Activated gamma-delta T cell treated with Interleukin-2 at 50 U/mL for 16 hours (primary cell): ENCODE data around the gene MORN1.

Experiments used
- DNase-seq: peaks from one replicate; pipeline ENCODE4 v3.0.0-alpha.2; 2020

The MORN1 gene

DNA sequence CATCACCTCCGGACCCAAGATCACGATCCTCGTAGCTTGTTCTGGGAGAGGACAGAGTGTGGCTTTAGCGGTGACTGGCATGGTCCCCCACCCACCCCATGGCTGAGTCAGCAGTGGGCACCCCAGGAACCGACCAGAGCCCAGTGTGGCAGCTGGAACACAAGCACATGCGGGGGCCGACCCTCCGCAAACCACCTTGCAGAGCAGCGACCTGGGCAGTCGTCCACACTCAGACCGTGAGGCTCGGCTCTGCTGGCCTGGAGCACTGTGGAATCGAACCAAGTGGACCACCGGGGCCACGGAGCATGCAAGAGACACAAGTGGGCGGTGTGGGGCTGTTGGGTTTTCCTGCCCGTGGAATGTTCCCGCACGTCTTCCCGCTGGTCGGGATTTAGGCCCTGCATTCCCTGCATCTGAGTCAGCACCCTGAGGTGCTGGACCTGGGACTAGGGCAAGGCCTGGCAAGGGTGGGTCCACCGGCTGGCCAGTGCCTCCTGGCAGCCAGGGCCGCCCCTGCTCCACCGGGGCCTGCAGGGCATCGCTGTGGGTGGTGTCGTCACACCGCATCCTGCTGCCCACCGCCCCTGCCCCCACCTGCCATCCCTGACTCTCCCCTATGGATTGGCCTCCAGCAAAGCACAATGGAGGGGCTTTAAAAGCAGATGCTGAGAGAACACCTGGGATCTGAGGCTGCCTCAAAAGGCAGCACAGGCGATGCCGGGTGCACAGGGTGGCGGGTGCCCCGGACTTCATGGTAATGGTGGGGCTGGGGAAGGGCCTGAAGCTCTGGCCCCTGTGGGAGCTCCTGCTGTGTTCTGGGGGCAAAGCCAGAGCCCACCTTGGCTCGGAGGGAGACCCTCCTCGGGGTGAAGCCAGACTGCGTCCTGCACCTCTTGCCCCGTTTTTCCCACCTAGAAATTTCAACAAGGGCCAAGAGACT, 18.5 kb downstream of the MORN1 start:
- DNase-seq = no peak

DNA sequence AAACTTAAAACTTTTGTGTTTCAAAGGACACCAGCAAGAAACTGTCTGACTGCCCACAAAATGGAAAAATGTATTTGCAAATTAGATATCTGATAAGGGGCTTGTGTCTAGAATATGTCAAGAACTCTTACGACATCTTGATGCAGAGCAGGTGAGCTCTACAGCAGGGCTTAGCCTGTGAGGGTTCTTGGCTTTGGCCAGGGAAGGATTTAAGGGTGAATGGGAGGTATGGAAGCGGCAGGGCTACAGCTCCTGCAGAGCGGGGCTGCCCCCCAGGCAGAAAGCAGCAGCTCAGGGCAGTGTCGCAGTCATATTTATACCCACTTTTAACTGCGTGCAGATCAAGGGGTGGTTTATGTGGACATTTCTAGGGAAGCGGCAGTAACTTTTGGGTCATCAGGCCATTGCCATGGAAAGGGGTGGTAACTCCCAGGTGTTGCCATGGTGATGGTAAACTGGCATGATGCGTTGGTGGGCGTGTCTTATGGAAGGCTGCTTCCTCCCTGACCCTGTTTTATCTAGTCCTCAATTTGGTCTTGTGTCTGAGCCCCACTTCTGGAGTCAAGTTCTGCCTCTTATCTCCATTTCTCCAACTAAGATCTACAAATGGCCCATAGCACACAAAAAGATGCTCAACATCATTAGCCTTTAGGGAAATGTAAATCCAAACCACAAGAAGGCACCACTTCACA, 23.2 kb downstream of the MORN1 start:
- no peak for DNase-seq

DNA sequence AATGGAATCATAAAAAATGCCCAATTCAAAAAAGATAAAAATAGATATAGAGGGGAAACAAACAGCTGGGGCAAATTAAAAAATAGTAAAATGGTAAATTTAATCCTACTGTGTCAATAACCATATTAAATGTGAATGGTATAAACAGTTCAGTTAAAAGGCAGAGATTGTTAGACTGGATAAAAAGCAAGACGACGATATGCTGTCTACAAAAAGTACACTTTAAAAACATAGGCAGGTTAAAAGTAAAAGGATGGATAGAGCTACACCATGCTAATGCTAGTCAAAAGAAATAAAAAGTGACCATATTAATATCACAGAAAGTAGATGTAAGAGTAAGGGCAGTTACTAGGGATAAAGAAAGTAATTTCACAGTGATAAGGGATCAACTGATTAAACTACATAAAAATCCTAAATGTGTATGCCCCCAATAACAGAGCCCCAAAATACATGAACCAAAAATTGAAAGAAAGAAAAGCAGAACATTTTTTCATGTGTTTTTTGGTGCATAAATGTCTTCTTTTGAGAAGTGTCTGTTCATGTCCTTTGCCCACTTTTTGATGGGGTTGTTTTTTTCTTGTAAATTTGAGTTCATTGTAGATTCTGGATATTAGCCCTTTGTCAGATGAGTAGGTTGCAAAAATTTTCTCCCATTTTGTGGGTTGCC, 27.4 kb downstream of the MORN1 start:
- DNase-seq = no peak

- no peak for DNase-seq
Measured at GRCh38 chr1:2360588-2361364, 30.6 kb downstream of the MORN1 start.

- DNase-seq = no peak
Measured at GRCh38 chr1:2358651-2359640, 32.4 kb downstream of the MORN1 start.

DNA sequence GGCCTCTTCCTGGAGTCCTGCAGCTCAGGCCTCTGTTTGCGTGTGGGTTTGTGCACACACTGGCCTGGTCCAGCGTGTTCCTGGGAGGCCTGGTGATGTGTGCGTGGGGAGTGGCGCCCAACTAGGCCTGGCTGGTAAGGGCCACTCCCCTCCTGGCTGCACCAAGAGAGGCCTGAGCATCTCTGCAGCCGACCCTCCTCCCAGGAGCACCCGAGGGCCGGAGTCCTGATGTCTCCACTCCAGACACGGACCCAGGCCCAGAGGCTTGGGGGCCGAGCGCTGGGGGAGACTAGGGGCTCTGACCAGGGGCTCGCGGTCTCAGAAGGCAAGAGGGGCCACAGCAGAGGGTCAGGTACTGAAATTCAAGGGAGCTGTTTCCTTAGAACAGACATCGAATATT, 33.3 kb downstream of the MORN1 start:
- no peak for DNase-seq

GRCh38 chr1:2356911-2357845, 34.2 kb downstream of the MORN1 start:
- no peak for DNase-seq

GRCh38 chr1:2356401-2356800, 35.0 kb downstream of the MORN1 start:
- no peak for DNase-seq

GRCh38 chr1:2355373-2356261, 35.7 kb downstream of the MORN1 start:
- no peak for DNase-seq

DNA sequence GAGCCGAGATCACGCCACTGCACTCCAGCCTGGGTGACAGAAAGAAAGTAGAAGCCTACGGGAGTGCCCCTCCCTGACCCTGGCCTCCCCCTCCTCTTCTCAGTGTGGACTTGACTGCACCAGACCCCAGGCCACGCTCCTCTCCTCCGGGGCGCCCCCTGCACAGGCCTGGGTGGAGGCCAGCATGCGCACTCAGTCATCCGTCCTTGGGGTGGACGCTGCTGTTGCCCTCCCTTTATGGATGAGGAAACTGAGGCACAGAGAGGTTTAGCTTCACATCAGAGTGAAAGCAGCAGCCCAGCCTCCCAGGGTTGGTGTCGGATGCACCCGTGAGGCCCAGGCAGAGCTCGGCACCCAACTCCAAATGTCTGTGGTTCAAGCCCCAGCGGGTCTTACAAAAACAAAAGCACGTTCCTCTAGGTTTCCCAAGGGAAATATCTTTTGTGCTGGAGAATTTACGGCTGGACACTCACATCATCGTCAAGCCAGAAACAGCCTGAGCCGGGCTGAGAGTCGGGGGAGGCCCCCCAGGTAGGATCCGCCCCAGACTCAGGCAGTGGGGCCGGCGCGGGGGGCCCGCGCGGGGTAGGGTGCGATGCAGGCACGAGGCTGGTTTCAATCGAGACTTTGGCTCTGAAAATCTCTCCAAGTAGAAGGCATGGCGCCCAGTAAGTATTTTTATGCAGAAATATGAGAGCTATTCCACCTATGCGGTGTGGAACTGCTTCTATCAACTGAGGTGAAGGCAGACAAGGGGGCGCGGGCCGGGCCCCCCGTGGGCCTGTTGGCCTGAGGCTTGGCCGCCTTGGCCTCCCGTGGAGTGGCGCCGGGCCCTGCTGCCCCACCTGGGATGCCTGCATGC, 36.6 kb downstream of the MORN1 start:
- DNase-seq = no peak

DNA sequence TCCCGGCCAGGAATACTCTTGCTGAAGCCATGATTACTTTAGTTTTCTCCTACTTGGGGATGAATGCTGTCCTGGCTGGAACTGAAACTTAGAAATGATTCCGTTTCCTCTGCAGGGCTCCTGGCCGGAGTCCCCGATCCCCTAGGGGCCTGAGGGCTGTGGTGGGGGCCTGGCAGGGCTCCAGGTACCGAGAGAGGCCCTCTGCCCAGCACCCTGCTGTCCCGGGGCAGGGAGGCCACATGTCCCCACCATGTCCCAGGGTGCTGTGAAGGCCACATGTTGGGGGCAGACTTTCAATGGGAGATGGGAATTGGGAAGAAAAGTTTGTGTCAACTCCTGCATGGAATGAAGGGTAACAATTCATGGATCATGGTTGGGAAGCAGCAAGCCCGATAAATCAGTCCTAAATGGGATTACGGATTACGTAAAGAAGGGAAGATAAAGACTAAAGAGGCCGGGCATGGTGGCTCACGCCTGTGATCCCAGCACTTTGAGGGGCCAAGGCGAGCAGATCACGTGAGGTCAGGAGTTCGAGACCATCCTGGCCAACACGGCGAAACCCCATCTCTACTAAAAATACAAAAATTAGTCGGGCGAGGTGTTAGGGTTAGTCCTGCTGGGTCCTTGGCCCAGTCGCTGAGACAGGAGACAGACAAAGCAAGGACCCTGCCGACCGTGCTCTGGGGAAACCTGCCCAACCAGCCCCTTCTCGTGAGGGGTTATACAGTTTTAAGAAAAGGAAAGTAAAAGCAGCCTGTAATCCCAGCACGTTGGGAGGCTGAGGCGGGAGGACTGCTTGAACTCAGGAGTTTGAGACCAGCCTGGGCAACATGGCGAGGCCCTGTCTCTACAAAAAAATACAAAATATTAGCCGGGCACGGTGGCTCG, 37.6 kb downstream of the MORN1 start:
- DNase-seq = no peak

GRCh38 chr1:2352897-2353550, 38.3 kb downstream of the MORN1 start:
- no peak for DNase-seq

GRCh38 chr1:2352341-2352896, 38.9 kb downstream of the MORN1 start:
- no peak for DNase-seq

- no peak for DNase-seq
Measured at GRCh38 chr1:2351723-2352122, 39.6 kb downstream of the MORN1 start.

- no peak for DNase-seq
Measured at GRCh38 chr1:2350911-2351655, 40.3 kb downstream of the MORN1 start.

DNA sequence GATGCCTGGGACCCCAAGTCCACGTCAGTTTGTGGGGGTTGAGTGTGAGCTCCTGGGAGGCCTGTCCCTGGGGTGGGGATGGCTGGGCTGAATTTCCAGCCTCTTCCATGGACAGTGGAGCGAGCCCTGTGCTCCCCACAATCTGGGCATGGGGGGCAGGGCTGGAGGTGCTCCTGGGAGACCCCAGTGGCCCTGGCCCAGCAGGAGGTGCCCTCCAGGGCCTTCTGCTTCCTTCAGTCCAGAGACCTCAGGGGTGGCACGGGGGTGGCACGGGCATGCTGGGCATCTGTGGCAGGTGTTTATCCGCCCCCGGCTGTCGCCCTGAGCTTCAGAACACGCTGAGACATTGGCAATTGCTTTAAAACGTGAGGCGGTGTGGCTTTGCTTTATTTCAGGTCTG, 40.9 kb downstream of the MORN1 start:
- DNase-seq = no peak
